HG03139 (cell line): ENCODE results near the gene RPTOR.

Source experiments
- ATAC-seq: cut with Tn5 transposase; IDR thresholded peaks from one replicate; pipeline ENCODE4 v1.9.1; 2021; ENCODE audit not compliant: unreplicated experiment

The RPTOR gene

GRCh38 chr17:80637048-80637781 is 92.6 kb downstream of the RPTOR start:
- ATAC-seq, result no peak

DNA sequence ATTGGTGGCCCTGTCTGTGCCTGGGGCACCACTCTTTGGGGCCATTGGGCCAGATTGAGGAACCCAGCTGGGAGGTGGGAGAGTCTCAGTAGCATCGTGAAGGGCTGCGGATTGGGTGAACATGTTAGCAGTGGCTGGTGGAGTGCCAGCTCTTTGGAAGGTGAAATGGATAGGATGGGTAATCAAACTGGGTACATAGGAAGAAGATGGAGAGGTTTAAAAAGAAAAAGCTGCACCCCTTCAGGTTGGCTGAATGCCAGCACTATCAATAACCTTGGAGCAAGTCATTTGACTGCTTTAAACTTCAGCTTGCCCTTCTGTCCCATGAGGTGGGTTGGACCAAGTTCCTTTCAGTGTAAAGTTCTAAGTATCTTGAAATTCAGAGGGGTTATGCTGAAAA is 95.0 kb downstream of the RPTOR start:
- no peak for ATAC-seq

DNA sequence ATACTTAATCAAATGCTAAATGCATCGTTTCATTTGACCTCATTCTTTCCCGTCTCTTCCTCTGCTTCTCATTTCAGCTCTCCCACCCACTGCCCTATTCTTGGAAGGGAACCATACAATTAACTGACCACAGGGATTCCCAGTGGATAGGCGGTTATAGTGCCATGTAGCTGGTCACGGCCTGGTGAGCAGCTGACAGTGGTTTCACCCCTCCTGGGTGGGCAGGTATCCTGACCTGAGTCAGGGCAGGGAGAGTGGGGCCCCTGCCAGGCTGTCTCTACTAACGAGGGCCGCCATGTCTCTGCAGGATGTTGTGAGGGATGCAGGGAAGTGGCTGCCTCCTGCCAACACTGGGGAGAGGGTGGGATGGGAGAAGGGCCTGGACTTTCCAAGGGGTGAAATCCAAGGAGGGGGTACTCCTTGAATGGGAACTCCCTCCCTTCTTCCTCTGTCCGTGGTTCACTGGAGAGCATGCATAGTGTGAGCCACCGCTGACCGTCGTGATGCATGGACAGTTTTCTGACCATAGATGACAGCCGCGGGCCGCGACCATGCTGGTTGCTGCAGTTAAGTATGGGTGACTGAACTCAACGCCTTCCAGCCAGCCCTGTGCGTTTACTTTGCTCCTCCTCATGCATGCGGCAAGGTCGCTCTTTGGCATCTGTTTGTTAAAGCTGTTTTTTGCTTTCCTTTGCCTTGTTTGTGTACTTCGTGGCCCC is 95.9 kb downstream of the RPTOR start:
- ATAC-seq, result no peak

DNA sequence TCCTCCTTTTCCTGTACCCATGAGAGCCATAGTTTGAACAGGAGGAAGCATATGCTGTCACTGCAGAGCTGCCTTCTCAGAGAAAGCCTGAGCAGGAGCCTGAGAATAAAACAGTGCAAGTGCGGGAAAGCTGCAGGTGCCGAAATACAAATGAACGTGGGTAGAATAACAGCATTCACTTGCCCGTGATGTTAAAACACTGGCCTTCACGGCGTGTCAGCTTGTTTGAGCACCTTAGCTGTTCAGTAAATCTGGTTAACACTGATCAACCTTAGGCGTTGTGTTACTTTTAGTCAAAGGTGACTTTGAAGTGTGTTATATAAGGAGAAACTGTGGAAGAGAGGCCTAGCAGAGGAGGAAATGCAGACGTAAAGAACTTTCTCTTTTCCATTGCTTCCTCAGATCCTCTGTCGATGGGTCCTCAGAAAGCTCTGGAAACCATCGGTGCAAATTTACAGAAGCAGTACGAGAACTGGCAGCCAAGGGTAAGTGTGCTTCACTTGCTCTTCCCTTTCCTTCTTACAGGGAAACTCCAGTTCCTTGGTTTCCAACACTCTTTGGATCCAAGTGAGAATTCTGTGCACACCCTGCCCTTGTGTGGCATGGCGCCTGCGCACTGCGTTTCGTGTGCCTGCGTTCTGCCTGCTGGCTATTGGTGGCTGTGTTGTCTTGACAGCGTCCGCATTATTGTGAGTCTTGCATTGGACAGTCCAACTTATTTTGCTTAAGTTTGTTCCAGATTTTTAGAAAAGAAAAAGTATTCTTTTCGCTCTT is 98.9 kb downstream of the RPTOR start:
- no peak for ATAC-seq

DNA sequence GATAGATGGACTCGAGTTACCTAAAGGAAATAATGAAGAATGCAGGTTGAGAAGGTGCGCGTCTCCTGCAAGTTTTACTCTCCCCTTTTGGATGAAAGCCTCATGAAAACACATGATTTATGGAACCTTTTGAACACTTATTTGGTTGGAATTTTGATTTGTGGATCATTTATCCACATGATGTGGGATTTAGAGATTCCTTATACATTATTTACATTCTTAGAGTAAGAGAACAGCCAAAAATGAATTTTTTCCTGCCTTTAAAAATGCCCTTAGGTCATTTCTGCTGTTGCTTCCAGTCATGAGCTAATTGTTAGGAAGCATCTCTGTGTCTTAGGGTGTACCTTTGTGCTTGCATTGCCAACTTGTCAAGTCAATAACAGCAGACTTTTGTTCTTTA is 99.9 kb downstream of the RPTOR start:
- no peak for ATAC-seq

- no peak for ATAC-seq
Observed at GRCh38 chr17:80645706-80646325, 101.2 kb downstream of the RPTOR start.

DNA sequence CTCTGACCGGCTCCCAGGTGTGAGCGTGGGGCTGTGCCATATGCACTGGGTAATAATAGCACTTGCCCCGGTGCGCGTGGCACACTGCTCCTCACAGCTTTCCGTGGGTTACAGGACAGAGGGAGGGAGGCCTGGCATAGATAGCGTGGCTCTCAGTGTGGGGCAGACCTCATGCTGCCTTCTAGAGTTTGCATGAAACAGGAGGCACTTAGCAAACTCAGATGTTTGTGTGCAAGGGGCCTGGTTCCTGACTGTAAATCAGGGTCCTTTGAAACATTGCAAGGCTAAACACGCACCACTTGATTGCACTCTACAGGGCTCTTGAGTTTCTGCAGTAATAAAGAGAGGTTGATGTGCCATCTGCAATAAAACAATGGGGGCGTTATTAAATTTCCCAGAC is 101.7 kb downstream of the RPTOR start:
- ATAC-seq, result no peak

DNA sequence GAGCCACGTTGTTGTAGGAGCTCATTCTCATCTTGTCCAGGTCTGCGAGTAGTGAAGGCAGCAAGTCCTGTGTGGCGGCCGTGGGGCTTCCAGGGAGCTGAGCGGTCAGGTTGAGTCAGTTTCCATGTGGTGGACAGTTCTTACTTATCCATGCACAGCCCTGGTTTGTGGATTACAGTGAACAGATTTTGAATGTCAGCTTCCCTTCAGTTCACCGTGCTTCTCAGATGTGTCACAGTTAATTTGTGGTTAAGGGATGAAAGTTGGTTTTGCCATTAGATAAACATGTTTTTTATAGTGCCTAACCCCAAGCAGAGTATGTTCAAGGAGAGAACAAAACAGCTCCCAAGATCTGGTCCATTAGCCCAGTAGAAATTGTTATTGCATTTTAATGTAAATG is 103.1 kb downstream of the RPTOR start:
- ATAC-seq, result no peak

DNA sequence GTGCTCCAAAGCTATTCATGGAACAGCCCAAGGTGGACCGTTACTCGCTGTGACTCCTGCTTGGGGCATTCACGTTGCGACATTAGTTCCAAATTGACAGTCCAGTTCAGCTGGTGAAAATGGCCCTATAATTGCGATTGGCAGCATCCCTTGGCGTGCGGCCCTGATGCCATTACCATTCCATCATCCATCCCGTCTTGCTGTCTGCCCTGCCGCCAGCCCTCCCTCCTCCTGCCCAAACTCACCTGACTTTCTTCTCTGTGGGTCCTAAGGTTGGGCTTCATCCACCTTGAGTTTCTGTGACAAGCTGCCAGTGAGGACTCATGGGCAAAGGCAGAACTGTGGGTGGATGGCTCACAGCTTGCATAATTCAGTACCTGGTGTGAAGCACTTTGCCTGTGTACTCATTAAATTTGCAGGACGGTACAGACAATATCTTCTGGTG is 104.6 kb downstream of the RPTOR start:
- no peak for ATAC-seq

GRCh38 chr17:80649672-80650330 is 105.2 kb downstream of the RPTOR start:
- ATAC-seq, result no peak

DNA sequence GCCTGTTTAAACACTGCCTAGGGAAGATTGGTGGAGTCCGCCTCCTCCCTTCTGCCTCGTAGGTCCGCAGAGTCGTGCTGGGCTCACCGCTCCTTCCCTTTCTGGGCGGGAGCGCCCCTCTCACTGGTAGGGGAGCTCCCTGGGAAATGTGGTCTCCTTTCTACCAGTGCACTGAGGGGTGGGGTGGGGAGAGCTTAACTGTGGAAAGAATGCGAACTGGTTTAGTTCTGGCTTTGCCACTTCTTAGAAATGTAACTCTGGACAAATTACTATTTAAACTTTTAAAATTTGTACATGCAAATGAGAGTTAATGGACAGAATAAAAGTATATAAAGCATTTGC is 105.7 kb downstream of the RPTOR start:
- ATAC-seq, result no peak

GRCh38 chr17:80650751-80651518 is 106.3 kb downstream of the RPTOR start:
- ATAC-seq, result no peak

DNA sequence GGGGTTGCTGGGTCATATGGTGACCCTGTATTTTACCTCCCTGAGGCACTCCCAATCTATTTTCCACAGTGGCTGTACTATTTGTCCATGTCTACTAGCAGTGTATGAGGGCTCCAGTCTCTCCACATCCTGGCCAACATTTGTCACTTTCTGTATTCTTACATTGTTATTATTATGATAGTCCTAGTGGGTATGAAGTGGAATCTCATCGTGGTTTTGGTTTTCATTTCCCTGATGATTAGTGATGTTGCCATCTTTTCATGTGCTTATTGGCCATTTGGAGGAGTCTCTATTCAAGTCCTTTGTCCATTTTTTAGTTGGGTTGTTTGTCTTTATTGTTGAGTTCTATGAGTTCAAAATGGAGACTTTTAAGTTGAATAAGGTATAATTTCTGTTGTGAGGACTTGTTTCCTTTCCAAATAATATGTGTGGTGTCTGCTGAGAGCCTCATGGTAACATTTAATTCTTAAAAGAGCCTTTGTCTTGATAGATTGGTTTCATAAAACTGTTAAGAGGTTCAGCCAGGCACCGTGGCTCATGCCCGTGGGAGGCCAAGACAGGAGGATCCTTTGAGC is 108.2 kb downstream of the RPTOR start:
- no peak for ATAC-seq

DNA sequence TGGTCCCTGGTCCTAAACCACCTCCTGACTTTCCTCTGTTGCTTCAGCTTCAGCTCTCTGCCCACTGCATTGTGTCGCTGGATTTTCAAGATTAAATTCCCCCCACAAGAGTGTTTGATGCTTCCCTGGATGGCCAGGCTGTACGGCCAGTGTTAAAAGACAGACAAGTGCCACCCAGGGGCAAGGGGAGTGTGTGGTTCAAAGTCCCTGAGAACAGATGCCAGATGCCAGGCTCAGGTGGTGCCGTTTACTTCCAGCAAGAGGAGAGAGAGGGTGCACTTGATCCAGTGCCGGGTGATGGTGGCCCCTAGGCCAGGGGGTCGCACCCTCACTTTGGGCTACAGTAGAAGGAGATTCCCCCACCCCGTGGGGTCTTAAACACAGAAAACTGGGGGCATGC is 109.2 kb downstream of the RPTOR start:
- no peak for ATAC-seq

DNA sequence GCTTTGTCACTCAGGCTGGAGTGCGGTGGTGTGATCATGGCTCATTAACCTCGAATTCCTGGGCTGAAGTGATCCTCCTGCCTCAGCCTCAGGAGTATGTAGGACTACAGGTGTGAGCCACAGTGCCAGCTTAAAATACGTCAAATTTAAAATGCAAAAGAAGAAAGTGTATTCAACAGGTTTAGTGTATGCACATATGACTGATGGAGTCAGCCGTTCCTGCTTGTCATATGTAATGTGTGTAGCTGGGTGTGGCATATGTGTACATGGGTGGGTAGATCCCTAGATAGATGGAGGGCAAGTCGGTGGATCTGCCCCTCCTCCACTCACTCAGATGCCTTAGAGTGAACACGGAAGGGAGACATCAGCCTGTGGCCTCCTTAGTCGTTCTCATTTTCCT is 111.0 kb downstream of the RPTOR start:
- no peak for ATAC-seq

DNA sequence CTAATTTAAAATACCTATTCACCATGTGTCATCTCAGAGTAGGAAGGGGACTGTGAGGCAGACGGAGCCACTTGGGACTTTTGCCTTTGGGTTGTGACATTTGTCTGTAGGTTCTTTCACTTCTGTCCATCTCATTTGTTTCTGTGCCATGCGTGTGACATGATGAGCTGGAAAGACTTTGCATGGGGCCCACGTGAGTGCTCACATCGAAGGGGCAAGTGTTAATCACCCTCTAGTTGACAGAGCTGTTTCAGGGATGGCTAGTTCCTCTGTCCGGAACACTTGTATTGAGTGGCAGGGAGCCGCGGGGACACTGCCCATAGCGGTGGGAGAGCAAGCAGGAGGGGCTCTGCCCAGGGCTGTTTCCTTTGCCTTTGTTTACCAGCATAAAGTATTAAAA is 112.0 kb downstream of the RPTOR start:
- ATAC-seq, result no peak

GRCh38 chr17:80657561-80657960 is 112.9 kb downstream of the RPTOR start:
- ATAC-seq, result no peak

DNA sequence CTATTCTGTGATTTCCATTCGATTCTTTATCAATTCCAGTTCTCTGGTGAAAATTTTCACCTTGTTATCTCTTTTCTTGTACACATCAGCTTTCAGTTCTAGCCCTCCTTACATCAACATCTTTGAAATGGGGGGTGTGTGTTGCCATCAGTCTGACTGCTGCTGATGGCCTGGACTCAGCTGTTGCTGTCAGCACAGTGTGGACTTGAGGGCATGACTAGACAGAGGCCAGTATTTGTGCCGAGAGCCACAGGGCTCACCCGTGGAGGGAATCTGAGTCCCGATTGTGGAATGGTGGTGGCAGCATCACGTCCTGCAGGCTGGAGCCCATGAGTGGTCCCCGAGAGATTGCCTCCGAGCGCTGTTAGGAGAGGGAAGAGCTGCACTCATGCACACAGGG is 114.2 kb downstream of the RPTOR start:
- no peak for ATAC-seq

DNA sequence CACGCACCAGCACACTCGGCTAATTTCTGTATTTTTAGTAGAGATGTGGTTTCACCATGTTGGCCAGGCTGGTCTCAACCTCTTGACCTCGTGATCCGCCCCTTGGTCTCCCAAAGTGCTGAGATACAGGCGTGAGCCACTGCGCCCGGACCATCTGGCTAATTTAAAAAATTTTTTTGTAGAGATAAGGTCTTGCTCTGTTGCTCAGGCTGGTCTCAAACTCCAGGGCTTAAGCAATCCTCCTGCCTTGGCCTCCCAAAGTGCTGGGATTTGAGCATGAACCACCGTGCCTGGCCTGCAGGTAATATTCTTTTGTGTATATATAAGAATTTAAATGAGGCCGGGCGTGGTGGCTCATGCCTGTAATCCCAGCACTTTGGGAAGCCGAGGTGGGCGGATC is 115.0 kb downstream of the RPTOR start:
- ATAC-seq, result no peak
